Tibial artery (tissue), 4 donors: Measurements from ENCODE around the gene NDOR1.

Experiments
- DNase-seq, 2 donors: peaks; one replicate each; pipeline ENCODE4 v3.0.0-alpha.2; 2019
- H3K27ac ChIP-seq, 2 donors: fragments of 200-600 bp; sonication (generic) in 1 of 2; 1 replicate in 1 of 2; 2 replicates in 1 of 2; pipeline ENCODE4 v1.5.1; 2018 to 2019; ENCODE audit warnings: mild to moderate bottlenecking in 1 of 2
- H3K27me3 ChIP-seq, 2 donors: fragments of 200-600 bp; sonication (generic) in 1 of 2; one replicate each; pipeline versions ENCODE4 v1.5.1 to v1.6.0; 2016 to 2019
- H3K36me3 ChIP-seq, 3 donors: fragments of 200-600 bp; sonication (generic) in 2 of 3; one replicate each; pipeline ENCODE4 v1.5.1; 2016 to 2019; ENCODE audit warnings: mild to moderate bottlenecking in 2 of 3
- H3K4me1 ChIP-seq, 4 donors: fragments of 200-600 bp; sonication (generic) in 2 of 4; 1 replicate in 3 of 4; 2 replicates in 1 of 4; pipeline ENCODE4 v1.5.1; 2016 to 2019
- H3K4me3 ChIP-seq, 2 donors: fragments of 200-600 bp; sonication (generic) in 1 of 2; 1 replicate in 1 of 2; 2 replicates in 1 of 2; pipeline ENCODE4 v1.5.1; 2018 to 2019; ENCODE audit warnings: mild to moderate bottlenecking in 2 of 2
- H3K9me3 ChIP-seq, 3 donors: fragments of 200-600 bp; sonication (generic) in 1 of 3; one replicate each; pipeline ENCODE4 v1.5.1; 2016 to 2019
- CTCF ChIP-seq, 2 experiments: fragments of 200-600 bp in 1 of 2; fragments of 450-650 bp in 1 of 2; IDR thresholded peaks; one replicate each; pipeline ENCODE4 v1.5.1; 2017 to 2019; ENCODE audit warnings: antibody characterized with exemption in 2 of 2, mild to moderate bottlenecking in 1 of 2, moderate library complexity in 1 of 2
- intact Hi-C: fragments of 100-400 bp; cut with DNase I; formaldehyde crosslinking; loops from one replicate; pipeline ENCODE4 v1.15.0; 2023; ENCODE audit warnings: low total_unique reads

NDOR1 gene

GRCh38 chr9:137205126-137206069 lies at the start of gene NDOR1, which contains the start of gene TMEM203:
Gene NDOR1 (plus strand): TSS chr9:137205700. CDS start chr9:137205778, 78 bp downstream.
Gene TMEM203 (minus strand): TSS chr9:137205648. CDS start chr9:137205414, 234 bp downstream.
- H3K27ac ChIP-seq, result peak within 1 kb of the TSS; percentile 82 to 89
- intact Hi-C loops, result no loop called here
- no peaks in the 10 kb centered on the region for H3K9me3 ChIP-seq
- H3K27me3 ChIP-seq, result no peaks in the 10 kb centered on the region
- H3K36me3 ChIP-seq, result peaks cover 0 to 20% (median 0%) of the 10 kb centered on the region in 3 donors
- no peak for TF ChIP-seq CTCF (IDR thresholded peaks at IDR 0.05)
- peak; percentile 86 to 93 for DNase-seq
- H3K4me3 ChIP-seq, result peak within 1 kb of the TSS; percentile 97
- peaks cover 0 to 57% (median 44%) of the 10 kb centered on the region in 4 donors for H3K4me1 ChIP-seq

- intact Hi-C loops, result no loop called here
- DNase-seq, result no peak
- Histone ChIP-seq H3K27me3 (peaks cover 7 to 63% of the 10 kb centered on the region in 2 donors), H3K4me1 (peaks cover 0 to 23% (median 11%) of the 10 kb centered on the region in 4 donors), H3K4me3 (peak overlapping the region in 1 of 2 donors; percentile 12), H3K36me3 (no peaks in the 10 kb centered on the region), H3K27ac (no peak overlapping the region), H3K9me3 (no peaks in the 10 kb centered on the region)
- no peak for TF ChIP-seq CTCF (IDR thresholded peaks at IDR 0.05)
Observed at GRCh38 chr9:137156567-137157375, 48.7 kb upstream of the NDOR1 start.

- Histone ChIP-seq H3K27me3 (peaks cover 7 to 74% of the 10 kb centered on the region in 2 donors), H3K27ac (no peak overlapping the region), H3K4me3 (no peak overlapping the region), H3K4me1 (peaks cover 0 to 33% (median 19%) of the 10 kb centered on the region in 4 donors), H3K9me3 (no peaks in the 10 kb centered on the region), H3K36me3 (no peaks in the 10 kb centered on the region)
- intact Hi-C loops, result no loop called here
- no peak for TF ChIP-seq CTCF (IDR thresholded peaks at IDR 0.05)
- DNase-seq, result no peak
Observed at GRCh38 chr9:137157618-137158415, 47.7 kb upstream of the NDOR1 start.

- peaks cover 7 to 82% of the 10 kb centered on the region in 2 donors for H3K27me3 ChIP-seq
- H3K4me3 ChIP-seq, result no peak overlapping the region
- DNase-seq, result no peak
- no peaks in the 10 kb centered on the region for H3K36me3 ChIP-seq
- H3K4me1 ChIP-seq, result peaks cover 0 to 41% (median 27%) of the 10 kb centered on the region in 4 donors
- H3K27ac ChIP-seq, result no peak overlapping the region
- intact Hi-C loops, result no loop called here
- TF ChIP-seq CTCF (IDR thresholded peaks at IDR 0.05), result no peak
- H3K9me3 ChIP-seq, result no peaks in the 10 kb centered on the region
Observed at GRCh38 chr9:137158625-137159024, 46.9 kb upstream of the NDOR1 start.
